RWPE2 (cell line): Measurements from ENCODE around the gene PRKAG2.

Experiments
- ATAC-seq: fragments of 200-7000 bp; cut with Tn5 transposase; 3 replicates; pipeline ENCODE4 v1.9.1; 2021; ENCODE audit warnings: low read depth
- DNase-seq: peaks from one replicate; pipeline ENCODE4 v3.0.0-alpha.2; 2020; ENCODE audit warnings: low spot score
- H3K27ac ChIP-seq: fragments of 450-650 bp; 2 replicates; pipeline ENCODE4 v1.5.1; 2017; ENCODE audit warnings: mild to moderate bottlenecking; ENCODE audit not compliant: poor library complexity, severe bottlenecking
- H3K27me3 ChIP-seq: fragments of 250-450 bp; sonication (Bioruptor Pico); 2 replicates; pipeline ENCODE4 v1.5.1; 2021; ENCODE audit warnings: mild to moderate bottlenecking, moderate library complexity; ENCODE audit not compliant: insufficient read depth, poor library complexity, severe bottlenecking
- H3K36me3 ChIP-seq: fragments of 250-450 bp; sonication (Bioruptor Pico); 2 replicates; pipeline ENCODE4 v1.5.1; 2020; ENCODE audit warnings: low read depth, mild to moderate bottlenecking, moderate library complexity
- H3K4me1 ChIP-seq: fragments of 250-450 bp; sonication (Bioruptor Pico); 2 replicates; pipeline ENCODE4 v1.5.1; 2021; ENCODE audit warnings: mild to moderate bottlenecking, moderate library complexity; ENCODE audit not compliant: insufficient read depth, poor library complexity, severe bottlenecking
- H3K4me3 ChIP-seq: fragments of 250-450 bp; sonication (Bioruptor Pico); 2 replicates; pipeline ENCODE4 v1.5.1; 2021; ENCODE audit warnings: mild to moderate bottlenecking, moderate library complexity; ENCODE audit not compliant: severe bottlenecking
- H3K9me3 ChIP-seq: fragments of 250-450 bp; sonication (Bioruptor Pico); 2 replicates; pipeline ENCODE4 v1.5.1; 2021; ENCODE audit warnings: mild to moderate bottlenecking, moderate library complexity; ENCODE audit not compliant: severe bottlenecking
- TF ChIP-seq, protein P1 (sequence below): fragments of 450-650 bp; IDR thresholded peaks from one replicate; pipeline ENCODE4 v1.5.1; 2017; ENCODE audit warnings: mild to moderate bottlenecking, moderate library complexity; ENCODE audit not compliant: poor library complexity, severe bottlenecking

Gene PRKAG2

DNA sequence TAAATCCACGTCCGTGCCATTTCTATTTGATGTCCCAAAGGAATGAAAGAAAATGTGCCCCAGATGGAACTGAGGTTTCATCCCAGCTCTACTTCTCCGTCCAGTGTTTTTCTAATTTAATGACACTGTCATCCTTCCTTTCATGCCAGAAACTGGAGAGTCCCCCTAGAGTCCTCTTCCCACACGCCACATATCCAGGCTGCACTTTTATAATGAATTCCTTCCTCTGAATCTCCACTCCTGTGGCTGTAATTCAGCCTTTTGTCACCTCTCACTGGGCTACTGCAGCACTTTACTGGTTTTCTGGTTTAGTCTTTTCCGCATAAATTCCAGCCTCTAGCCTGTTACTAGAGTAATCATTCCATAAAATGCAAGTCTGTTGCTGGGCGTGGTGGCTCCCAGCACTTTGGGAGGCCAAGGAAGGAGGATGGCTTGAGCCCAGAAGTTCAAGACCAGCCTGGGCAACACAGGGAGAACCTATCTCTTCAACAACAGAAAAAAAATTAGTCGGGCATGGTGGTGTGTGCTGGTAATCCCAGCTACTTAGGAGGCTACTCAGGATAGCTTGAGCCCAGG lies 214.6 kb downstream of the PRKAG2 start:
- Histone ChIP-seq H3K27me3 (no peaks in the 10 kb centered on the region), H3K36me3 (no peaks in the 10 kb centered on the region), H3K4me1 (no peaks in the 10 kb centered on the region), H3K4me3 (no peak overlapping the region), H3K9me3 (no peaks in the 10 kb centered on the region), H3K27ac (no peak overlapping the region)
- ATAC-seq, result no peak
- DNase-seq, result no peak
- TF ChIP-seq, protein P1, sequence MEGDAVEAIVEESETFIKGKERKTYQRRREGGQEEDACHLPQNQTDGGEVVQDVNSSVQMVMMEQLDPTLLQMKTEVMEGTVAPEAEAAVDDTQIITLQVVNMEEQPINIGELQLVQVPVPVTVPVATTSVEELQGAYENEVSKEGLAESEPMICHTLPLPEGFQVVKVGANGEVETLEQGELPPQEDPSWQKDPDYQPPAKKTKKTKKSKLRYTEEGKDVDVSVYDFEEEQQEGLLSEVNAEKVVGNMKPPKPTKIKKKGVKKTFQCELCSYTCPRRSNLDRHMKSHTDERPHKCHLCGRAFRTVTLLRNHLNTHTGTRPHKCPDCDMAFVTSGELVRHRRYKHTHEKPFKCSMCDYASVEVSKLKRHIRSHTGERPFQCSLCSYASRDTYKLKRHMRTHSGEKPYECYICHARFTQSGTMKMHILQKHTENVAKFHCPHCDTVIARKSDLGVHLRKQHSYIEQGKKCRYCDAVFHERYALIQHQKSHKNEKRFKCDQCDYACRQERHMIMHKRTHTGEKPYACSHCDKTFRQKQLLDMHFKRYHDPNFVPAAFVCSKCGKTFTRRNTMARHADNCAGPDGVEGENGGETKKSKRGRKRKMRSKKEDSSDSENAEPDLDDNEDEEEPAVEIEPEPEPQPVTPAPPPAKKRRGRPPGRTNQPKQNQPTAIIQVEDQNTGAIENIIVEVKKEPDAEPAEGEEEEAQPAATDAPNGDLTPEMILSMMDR, result no peak

DNA sequence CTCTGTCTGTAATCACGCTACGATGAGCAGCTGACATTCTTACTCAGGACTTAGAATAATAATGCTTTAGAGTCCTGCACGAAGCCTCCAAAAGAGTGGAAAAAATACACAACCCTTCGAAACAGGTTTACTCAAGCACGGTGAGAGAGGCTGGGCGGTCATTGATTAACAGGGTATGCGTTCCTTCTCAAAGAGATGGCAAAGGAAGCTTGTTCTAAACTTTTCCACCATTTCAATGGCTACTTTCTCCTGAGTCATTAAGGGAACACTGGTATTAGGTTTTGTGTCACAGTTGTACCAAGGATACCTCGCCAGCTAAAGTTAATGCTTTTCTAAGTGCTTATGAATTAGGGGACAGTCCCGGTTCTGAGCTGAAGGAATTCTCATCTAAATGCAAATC lies 215.3 kb downstream of the PRKAG2 start:
- Histone ChIP-seq H3K27me3 (no peaks in the 10 kb centered on the region), H3K9me3 (no peaks in the 10 kb centered on the region), H3K27ac (no peak overlapping the region), H3K36me3 (no peaks in the 10 kb centered on the region), H3K4me1 (no peaks in the 10 kb centered on the region), H3K4me3 (no peak overlapping the region)
- ATAC-seq (no peak), DNase-seq (no peak)
- TF ChIP-seq, protein P1, result no peak

DNA sequence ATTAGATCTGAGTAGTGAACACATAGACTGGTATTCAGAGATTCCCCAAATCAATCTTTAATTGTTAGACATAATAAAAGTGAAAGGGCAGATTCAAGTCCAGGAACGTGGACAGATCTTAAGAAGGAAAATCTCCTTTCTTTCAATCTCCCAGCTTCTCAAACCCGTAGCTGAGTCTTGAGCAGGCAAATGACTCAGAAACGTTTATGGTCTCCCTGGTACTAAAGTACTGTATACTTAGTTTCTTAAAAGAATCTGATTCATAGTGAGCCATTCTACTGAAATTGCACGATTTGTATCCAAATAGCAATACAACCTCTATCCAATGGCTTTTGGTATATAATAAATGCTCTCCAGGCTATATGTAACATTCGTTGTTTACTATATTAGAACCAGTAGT lies 216.8 kb downstream of the PRKAG2 start:
- no peak for DNase-seq

DNA sequence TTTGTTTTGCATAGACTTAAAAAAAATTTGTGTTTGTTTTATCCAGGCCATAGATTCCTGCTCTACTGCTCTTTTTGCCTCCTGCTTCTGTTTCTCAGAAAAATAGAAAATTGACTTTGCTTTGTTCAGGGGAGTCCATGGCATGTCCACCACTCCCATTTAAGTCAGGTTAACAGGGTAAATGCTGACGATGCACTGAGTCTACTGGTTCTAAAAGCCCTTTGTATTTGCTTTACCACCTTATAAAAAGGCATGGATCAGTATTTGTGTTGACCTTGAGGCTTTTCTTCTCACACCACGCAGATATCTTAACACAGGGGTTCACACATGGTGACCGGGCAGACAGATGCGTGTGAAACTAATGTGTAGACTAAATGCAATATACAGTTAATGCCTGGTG lies 217.7 kb downstream of the PRKAG2 start:
- no peak for DNase-seq
- Histone ChIP-seq H3K27ac (no peak overlapping the region), H3K9me3 (no peaks in the 10 kb centered on the region), H3K4me1 (no peaks in the 10 kb centered on the region), H3K4me3 (no peak overlapping the region), H3K27me3 (no peaks in the 10 kb centered on the region), H3K36me3 (no peaks in the 10 kb centered on the region)
- TF ChIP-seq, protein P1, result no peak
- ATAC-seq, result no peak

More for the DNA sequence above, 216.8 kb downstream of the PRKAG2 start:
- no peak overlapping the region for H3K27ac ChIP-seq
- H3K36me3 ChIP-seq, result no peaks in the 10 kb centered on the region
- no peak overlapping the region for H3K4me3 ChIP-seq
- TF ChIP-seq, protein P1, result no peak
- no peaks in the 10 kb centered on the region for H3K4me1 ChIP-seq
- H3K27me3 ChIP-seq, result no peaks in the 10 kb centered on the region
- no peaks in the 10 kb centered on the region for H3K9me3 ChIP-seq
- peak; percentile 56 for ATAC-seq

DNA sequence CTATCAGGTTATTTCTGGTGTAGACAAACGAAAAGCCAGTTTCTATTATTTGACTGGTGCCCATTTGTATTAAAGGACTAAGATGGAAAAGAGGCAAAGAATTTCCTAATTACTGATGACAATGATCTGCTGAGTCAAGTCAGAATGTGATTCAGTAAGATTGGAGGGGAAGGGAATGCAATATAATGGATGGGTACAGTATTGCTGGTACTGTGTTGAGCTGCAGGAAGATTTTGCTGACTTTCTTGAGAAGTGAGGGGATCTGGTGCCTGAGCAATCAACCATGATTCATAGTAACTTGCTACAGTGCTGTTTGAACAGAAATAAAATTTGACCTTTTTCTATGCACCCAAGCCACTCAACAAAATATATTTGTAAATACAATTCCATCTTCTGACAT lies 218.1 kb downstream of the PRKAG2 start:
- ATAC-seq, result peak; percentile 53; the same call in 2 of the 3 replicates
- Histone ChIP-seq H3K36me3 (no peaks in the 10 kb centered on the region), H3K9me3 (no peaks in the 10 kb centered on the region), H3K27ac (no peak overlapping the region), H3K4me1 (no peaks in the 10 kb centered on the region), H3K27me3 (no peaks in the 10 kb centered on the region), H3K4me3 (no peak overlapping the region)
- DNase-seq, result no peak
- TF ChIP-seq, protein P1, result no peak
